Measurements from ENCODE around the gene CCDC112.

CCDC112 gene

DNA sequence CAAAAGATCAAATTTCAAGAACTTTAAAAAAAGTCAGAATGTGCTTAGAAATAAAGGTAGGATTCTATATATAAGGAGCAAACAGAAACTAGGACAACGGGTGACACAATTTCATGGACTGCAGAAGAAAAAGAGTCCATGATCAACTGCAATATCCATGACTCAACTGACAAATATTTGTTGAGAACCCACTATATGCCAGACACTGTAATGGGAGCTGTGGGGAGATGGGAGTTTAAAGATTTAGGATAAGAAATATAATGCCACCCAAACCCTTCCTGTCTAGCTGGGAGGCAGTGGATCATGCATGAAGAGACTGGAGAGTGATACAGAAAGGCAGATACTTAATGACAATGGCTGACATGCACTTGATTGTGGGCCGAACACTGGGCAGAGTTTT lies 27.6 kb upstream of the CCDC112 start:
- TF ChIP-seq YY1 (IDR thresholded peaks at IDR 0.05; ENCODE audit: low read depth) (no peak), CREB1 (IDR thresholded peaks at IDR 0.05; ENCODE audit: low read depth) (no peak), RAD21 (IDR thresholded peaks at IDR 0.05; ENCODE audit: low read depth) (no peak), TEAD4 (IDR thresholded peaks at IDR 0.05) (no peak), FOXM1 (IDR thresholded peaks at IDR 0.05; ENCODE audit: borderline replicate concordance, low read depth) (no peak), CEBPB (IDR thresholded peaks at IDR 0.05) (no peak), TAF1 (IDR thresholded peaks at IDR 0.05; ENCODE audit: low read depth) (no peak), TCF12 (IDR thresholded peaks at IDR 0.05; ENCODE audit: low read depth) (no peak), NFIC (IDR thresholded peaks at IDR 0.05) (no peak), ZBTB7A (IDR thresholded peaks at IDR 0.05; ENCODE audit: low read depth) (no peak), EP300 (IDR thresholded peaks at IDR 0.05; ENCODE audit: borderline replicate concordance) (no peak), EGR1 (IDR thresholded peaks at IDR 0.05) (no peak)
- TF ChIP-seq, protein P1, sequence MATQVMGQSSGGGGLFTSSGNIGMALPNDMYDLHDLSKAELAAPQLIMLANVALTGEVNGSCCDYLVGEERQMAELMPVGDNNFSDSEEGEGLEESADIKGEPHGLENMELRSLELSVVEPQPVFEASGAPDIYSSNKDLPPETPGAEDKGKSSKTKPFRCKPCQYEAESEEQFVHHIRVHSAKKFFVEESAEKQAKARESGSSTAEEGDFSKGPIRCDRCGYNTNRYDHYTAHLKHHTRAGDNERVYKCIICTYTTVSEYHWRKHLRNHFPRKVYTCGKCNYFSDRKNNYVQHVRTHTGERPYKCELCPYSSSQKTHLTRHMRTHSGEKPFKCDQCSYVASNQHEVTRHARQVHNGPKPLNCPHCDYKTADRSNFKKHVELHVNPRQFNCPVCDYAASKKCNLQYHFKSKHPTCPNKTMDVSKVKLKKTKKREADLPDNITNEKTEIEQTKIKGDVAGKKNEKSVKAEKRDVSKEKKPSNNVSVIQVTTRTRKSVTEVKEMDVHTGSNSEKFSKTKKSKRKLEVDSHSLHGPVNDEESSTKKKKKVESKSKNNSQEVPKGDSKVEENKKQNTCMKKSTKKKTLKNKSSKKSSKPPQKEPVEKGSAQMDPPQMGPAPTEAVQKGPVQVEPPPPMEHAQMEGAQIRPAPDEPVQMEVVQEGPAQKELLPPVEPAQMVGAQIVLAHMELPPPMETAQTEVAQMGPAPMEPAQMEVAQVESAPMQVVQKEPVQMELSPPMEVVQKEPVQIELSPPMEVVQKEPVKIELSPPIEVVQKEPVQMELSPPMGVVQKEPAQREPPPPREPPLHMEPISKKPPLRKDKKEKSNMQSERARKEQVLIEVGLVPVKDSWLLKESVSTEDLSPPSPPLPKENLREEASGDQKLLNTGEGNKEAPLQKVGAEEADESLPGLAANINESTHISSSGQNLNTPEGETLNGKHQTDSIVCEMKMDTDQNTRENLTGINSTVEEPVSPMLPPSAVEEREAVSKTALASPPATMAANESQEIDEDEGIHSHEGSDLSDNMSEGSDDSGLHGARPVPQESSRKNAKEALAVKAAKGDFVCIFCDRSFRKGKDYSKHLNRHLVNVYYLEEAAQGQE (IDR thresholded peaks at IDR 0.05; ENCODE audit: low read depth), result no peak
- TF ChIP-seq, protein P2, sequence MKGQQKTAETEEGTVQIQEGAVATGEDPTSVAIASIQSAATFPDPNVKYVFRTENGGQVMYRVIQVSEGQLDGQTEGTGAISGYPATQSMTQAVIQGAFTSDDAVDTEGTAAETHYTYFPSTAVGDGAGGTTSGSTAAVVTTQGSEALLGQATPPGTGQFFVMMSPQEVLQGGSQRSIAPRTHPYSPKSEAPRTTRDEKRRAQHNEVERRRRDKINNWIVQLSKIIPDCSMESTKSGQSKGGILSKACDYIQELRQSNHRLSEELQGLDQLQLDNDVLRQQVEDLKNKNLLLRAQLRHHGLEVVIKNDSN (IDR thresholded peaks at IDR 0.05), result no peak
- TF ChIP-seq, protein P3, sequence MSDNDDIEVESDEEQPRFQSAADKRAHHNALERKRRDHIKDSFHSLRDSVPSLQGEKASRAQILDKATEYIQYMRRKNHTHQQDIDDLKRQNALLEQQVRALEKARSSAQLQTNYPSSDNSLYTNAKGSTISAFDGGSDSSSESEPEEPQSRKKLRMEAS (IDR thresholded peaks at IDR 0.05), result no peak

DNA sequence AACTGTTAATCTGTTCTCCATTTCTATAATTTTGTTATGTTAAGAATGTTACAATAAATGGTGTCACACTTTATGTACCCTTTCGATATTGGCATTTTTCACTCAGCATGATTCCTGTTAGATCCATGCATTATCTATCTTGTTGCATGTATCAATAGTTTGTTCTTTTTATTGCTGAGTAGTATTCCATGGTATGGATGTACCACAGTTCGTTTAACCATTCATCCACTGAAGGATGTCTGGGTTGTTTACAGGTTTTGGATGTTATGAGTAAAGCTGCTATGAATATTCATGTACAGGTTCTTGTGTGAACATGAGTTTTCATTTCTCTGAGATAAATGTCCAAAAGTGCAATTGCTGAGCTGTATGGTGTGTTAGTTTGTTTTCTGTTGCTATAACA lies 26.3 kb upstream of the CCDC112 start:
- TF ChIP-seq CREB1 (IDR thresholded peaks at IDR 0.05; ENCODE audit: low read depth), result no peak
- no peak for TF ChIP-seq NFIC (IDR thresholded peaks at IDR 0.05)
- TF ChIP-seq RAD21 (IDR thresholded peaks at IDR 0.05; ENCODE audit: low read depth), result no peak
- no peak for TF ChIP-seq EP300 (IDR thresholded peaks at IDR 0.05; ENCODE audit: borderline replicate concordance)
- TF ChIP-seq FOXM1 (IDR thresholded peaks at IDR 0.05; ENCODE audit: borderline replicate concordance, low read depth), result no peak
- TF ChIP-seq, protein P3 (IDR thresholded peaks at IDR 0.05), result no peak
- no peak for TF ChIP-seq YY1 (IDR thresholded peaks at IDR 0.05; ENCODE audit: low read depth)
- TF ChIP-seq, protein P2 (IDR thresholded peaks at IDR 0.05), result no peak
- TF ChIP-seq ZBTB7A (IDR thresholded peaks at IDR 0.05; ENCODE audit: low read depth), result no peak
- no peak for TF ChIP-seq TAF1 (IDR thresholded peaks at IDR 0.05; ENCODE audit: low read depth)
- TF ChIP-seq EGR1 (IDR thresholded peaks at IDR 0.05), result no peak

DNA sequence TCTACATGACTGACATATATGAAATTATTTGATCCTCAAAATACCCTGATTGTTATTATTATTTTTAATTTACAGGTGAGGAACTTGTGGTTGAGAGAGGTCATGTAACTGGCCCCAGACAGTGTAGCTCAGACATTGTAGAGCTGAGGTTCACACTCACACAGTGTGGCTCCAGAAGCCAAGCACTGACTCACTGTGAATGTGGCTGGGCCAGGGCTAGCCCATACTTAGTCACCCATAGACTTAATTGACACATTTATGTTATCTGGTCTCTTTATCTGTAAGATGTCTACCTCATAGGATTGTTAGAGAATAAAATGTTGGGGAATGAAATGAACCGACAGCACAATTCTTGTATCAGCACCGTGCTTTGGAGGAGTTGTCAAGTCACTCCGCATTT lies 24.9 kb upstream of the CCDC112 start:
- no peak for TF ChIP-seq CREB1 (IDR thresholded peaks at IDR 0.05; ENCODE audit: low read depth)

DNA sequence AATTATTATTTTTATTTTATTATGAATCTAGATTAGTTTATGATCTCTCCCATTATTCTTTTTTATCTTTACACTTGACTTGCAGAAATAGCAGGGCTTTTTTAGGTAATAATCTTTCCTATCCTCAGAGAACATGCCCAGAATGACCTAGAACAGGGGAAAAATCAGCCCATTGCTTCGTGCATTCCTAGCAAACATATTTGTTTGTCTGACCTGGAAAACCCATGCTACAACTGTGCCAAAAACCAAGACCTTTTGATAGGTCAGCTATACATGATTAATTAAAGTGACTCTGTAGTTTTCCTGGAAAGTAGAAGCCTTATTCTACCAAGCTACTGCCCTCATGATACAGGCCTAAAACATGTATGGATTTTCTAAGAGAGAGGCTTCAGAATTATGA lies 24.1 kb upstream of the CCDC112 start:
- TF ChIP-seq CEBPB (IDR thresholded peaks at IDR 0.05) (no peak), YY1 (IDR thresholded peaks at IDR 0.05; ENCODE audit: low read depth) (no peak), TEAD4 (IDR thresholded peaks at IDR 0.05) (no peak), TAF1 (IDR thresholded peaks at IDR 0.05; ENCODE audit: low read depth) (no peak), TCF12 (IDR thresholded peaks at IDR 0.05; ENCODE audit: low read depth) (no peak), FOXM1 (IDR thresholded peaks at IDR 0.05; ENCODE audit: borderline replicate concordance, low read depth) (no peak), EGR1 (IDR thresholded peaks at IDR 0.05) (no peak), EP300 (IDR thresholded peaks at IDR 0.05; ENCODE audit: borderline replicate concordance) (no peak), ZBTB7A (IDR thresholded peaks at IDR 0.05; ENCODE audit: low read depth) (no peak), CREB1 (IDR thresholded peaks at IDR 0.05; ENCODE audit: low read depth) (no peak), NFIC (IDR thresholded peaks at IDR 0.05) (no peak)
- TF ChIP-seq, protein P3 (IDR thresholded peaks at IDR 0.05), result no peak
- TF ChIP-seq, protein P2 (IDR thresholded peaks at IDR 0.05), result no peak
- TF ChIP-seq, protein P1 (IDR thresholded peaks at IDR 0.05; ENCODE audit: low read depth), result no peak

DNA sequence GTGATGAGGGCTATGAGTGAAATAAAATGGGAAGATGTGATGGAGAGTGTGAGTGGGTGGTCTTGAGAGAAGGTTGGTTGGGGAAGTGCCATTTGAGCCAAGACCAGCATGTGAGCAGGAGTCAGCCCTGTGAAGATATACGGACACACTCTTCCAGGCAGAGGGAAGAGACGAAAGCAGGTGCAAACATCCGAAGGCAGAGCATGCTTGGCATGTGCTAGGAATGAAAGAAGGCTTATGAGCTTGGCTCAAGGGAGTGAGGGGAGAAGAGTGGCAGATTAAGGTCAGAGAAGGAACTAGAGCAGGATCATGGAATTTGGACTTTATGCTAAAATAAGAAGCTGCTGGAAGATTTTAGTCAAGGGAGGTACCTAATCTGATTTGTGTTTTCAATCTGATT lies 23.6 kb upstream of the CCDC112 start:
- TF ChIP-seq YY1 (IDR thresholded peaks at IDR 0.05; ENCODE audit: low read depth), result no peak
- TF ChIP-seq, protein P2 (IDR thresholded peaks at IDR 0.05), result no peak
- no peak for TF ChIP-seq ZBTB7A (IDR thresholded peaks at IDR 0.05; ENCODE audit: low read depth)
- TF ChIP-seq EP300 (IDR thresholded peaks at IDR 0.05; ENCODE audit: borderline replicate concordance), result no peak
- no peak for TF ChIP-seq CREB1 (IDR thresholded peaks at IDR 0.05; ENCODE audit: low read depth)
- no peak for TF ChIP-seq TCF12 (IDR thresholded peaks at IDR 0.05; ENCODE audit: low read depth)
- TF ChIP-seq, protein P3 (IDR thresholded peaks at IDR 0.05), result no peak
- TF ChIP-seq CEBPB (IDR thresholded peaks at IDR 0.05), result no peak
- TF ChIP-seq NFIC (IDR thresholded peaks at IDR 0.05), result no peak
- TF ChIP-seq EGR1 (IDR thresholded peaks at IDR 0.05), result no peak
- TF ChIP-seq TAF1 (IDR thresholded peaks at IDR 0.05; ENCODE audit: low read depth), result no peak
- TF ChIP-seq, protein P1 (IDR thresholded peaks at IDR 0.05; ENCODE audit: low read depth), result no peak
- TF ChIP-seq TEAD4 (IDR thresholded peaks at IDR 0.05), result no peak
- TF ChIP-seq RAD21 (IDR thresholded peaks at IDR 0.05; ENCODE audit: low read depth), result no peak
- TF ChIP-seq FOXM1 (IDR thresholded peaks at IDR 0.05; ENCODE audit: borderline replicate concordance, low read depth), result no peak

Data from Ishikawa (cell line).